Right lobe of liver (tissue), 6 donors: ENCODE measurements around the gene ILF3. TPM values are rescaled to one million over a fixed set of nuclear protein-coding genes. Genes with fewer than 3 reads are reported as not detected.

Experiments used
- ATAC-seq, 4 donors: fragments of 200-7000 bp; cut with Tn5 transposase; one replicate each; pipeline ENCODE4 v1.9.1; 2020; ENCODE audit warnings: mild to moderate bottlenecking in 4 of 4, moderate library complexity in 4 of 4
- DNase-seq, 3 donors: peaks; one replicate each; pipeline ENCODE4 v3.0.0-alpha.2; 2020
- H3K27ac ChIP-seq, 3 donors: fragments of 200-600 bp; one replicate each; pipeline ENCODE4 v1.8.0; 2022
- H3K27me3 ChIP-seq, 2 donors: fragments of 200-600 bp; one replicate each; pipeline ENCODE4 v1.8.0; 2022
- H3K36me3 ChIP-seq, 4 donors: fragments of 200-600 bp; sonication (generic) in 1 of 4; one replicate each; pipeline versions ENCODE4 v1.5.1 to v1.8.0; 2017 to 2022; ENCODE audit warnings: control low read depth in 1 of 4
- H3K4me1 ChIP-seq, 4 donors: fragments of 200-600 bp; sonication (generic) in 1 of 4; one replicate each; pipeline versions ENCODE4 v1.5.1 to v1.8.0; 2017 to 2022; ENCODE audit warnings: control low read depth in 1 of 4
- H3K4me3 ChIP-seq, 3 donors: fragments of 200-600 bp; one replicate each; pipeline ENCODE4 v1.8.0; 2022
- H3K9me3 ChIP-seq, 4 donors: fragments of 200-600 bp; sonication (generic) in 1 of 4; one replicate each; pipeline versions ENCODE4 v1.5.1 to v1.8.0; 2017 to 2022; ENCODE audit warnings: control low read depth in 1 of 4
- POLR2A ChIP-seq: fragments of 450-650 bp; IDR thresholded peaks from one replicate; pipeline ENCODE4 v1.6.1; 2017; ENCODE audit warnings: antibody characterized with exemption, mild to moderate bottlenecking
- WGBS: methylation state at CpG from one replicate; pipeline ENCODE4 v1.1.6; 2018; ENCODE audit warnings: low coverage, low lambda C conversion rate; ENCODE audit not compliant: insufficient coverage; ENCODE audit errors: missing lambda C conversion rate; 5-methylcytosine and 5-hydroxymethylcytosine counted together
- intact Hi-C, 2 donors: fragments of 100-400 bp; cut with DNase I; formaldehyde crosslinking; loops; one replicate each; pipeline versions ENCODE4 v1.11.2 to v1.14.1; 2022
- total RNA-seq, 6 experiments: library from RNA; depleted of rRNA in 2 of 6; stranded (reverse); fragments of >200 nt in 2 of 6; fragmentation: NEBNext Ultra II Directional in 3 of 6; extraction: Animal tissue kit (Norgen Biotek cat#: 25700) in 3 of 6; gene quantifications; one replicate each; pipeline versions ENCODE4 v1.1.0 to v1.2.4, GENCODE V29; 2016 to 2023
- TF ChIP-seq, protein P1 (sequence below), 4 donors: fragments of 200-600 bp in 3 of 4; fragments of 450-650 bp in 1 of 4; IDR thresholded peaks; one replicate each; pipeline versions ENCODE4 v1.5.1 to v1.8.0; 2016 to 2022; ENCODE audit warnings: antibody characterized with exemption in 4 of 4, mild to moderate bottlenecking in 2 of 4
- donor health status: DM: no; HTN: yes; CAD: no.
- donor health status: DM: no; HTN: no; CAD: no.
- donor health status: DM: no; HTN: no; CAD: no.
- donor health status: DM: no; HTN: yes; CAD: no.
- donor health status: DM: no; HTN: yes; CAD: no.

ILF3 gene
- total RNA-seq, 6 experiments from 2014 or later: 40.0 to 82.3 (median 54.8) TPM

DNA sequence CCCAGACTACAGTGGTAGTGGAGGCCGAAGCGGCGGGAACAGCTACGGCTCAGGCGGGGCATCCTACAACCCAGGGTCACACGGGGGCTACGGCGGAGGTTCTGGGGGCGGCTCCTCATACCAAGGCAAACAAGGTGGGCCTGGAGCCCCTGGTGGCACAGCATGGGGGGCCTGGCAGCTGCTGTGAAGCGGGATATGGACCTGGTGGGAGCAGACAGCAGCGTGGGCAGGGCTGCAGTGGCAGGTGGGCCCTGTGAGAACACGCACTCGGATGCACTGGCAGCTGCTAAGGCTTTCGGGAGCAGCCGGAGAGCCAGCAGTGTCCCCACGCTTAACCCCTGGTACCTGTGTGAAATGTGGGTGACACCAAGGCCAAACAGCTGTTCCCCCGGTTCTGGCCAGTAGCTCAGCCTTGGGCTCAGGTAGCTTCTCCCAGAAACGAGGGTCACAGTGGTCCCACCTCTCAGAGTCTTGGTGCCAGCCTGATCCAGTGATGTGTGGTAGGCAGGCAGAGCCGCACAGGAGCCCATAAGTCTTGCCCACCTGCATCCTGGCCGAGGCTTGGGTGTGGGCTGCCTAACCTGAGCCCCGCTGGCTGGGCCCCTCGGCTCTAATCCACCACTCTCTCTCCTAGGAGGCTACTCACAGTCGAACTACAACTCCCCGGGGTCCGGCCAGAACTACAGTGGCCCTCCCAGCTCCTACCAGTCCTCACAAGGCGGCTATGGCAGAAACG lies 34.6 kb downstream of the ILF3 start:
- WGBS: 100% methylated on average over 2 of the region's 27 CpGs
- Histone ChIP-seq H3K9me3 (no peaks in the 10 kb centered on the region), H3K27ac (no peak overlapping the region), H3K4me3 (no peak overlapping the region), H3K4me1 (no peaks in the 10 kb centered on the region), H3K36me3 (peaks cover 0 to 54% (median 12%) of the 10 kb centered on the region in 4 donors), H3K27me3 (no peaks in the 10 kb centered on the region)
- ATAC-seq (no peak), DNase-seq (no peak)
- intact Hi-C loops: no loop called here
- TF ChIP-seq, protein P1, sequence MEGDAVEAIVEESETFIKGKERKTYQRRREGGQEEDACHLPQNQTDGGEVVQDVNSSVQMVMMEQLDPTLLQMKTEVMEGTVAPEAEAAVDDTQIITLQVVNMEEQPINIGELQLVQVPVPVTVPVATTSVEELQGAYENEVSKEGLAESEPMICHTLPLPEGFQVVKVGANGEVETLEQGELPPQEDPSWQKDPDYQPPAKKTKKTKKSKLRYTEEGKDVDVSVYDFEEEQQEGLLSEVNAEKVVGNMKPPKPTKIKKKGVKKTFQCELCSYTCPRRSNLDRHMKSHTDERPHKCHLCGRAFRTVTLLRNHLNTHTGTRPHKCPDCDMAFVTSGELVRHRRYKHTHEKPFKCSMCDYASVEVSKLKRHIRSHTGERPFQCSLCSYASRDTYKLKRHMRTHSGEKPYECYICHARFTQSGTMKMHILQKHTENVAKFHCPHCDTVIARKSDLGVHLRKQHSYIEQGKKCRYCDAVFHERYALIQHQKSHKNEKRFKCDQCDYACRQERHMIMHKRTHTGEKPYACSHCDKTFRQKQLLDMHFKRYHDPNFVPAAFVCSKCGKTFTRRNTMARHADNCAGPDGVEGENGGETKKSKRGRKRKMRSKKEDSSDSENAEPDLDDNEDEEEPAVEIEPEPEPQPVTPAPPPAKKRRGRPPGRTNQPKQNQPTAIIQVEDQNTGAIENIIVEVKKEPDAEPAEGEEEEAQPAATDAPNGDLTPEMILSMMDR (IDR thresholded peaks at IDR 0.05): no peak
- TF ChIP-seq POLR2A: no peak

DNA sequence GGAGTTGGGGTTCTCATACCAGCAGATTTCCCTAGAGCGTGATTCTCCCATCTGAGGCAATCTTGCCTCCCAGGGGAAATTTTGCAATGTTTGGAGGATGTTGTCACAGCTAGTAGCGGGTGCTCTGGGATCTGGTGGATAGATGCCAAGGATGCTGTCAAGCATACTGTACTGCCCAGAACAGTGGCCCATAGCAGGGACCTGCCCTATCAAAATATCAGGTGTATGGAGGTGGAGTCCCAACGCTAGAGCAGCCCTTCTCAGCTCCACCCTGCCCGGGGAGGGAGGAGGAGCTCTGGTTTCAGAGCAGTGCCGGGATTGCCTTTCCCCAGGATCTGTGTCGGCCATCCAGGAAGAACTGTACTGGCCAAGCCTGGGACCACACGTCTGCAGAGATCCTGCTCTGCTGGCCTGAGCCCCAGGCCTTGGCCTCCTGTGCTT lies 36.2 kb downstream of the ILF3 start:
- DNase-seq (no peak), ATAC-seq (peak in 3 of 4 donors; percentile 7 to 51 (median 14))
- H3K27ac ChIP-seq: no peak overlapping the region
- no peak overlapping the region for H3K4me3 ChIP-seq
- no peaks in the 10 kb centered on the region for H3K27me3 ChIP-seq
- no peak for TF ChIP-seq POLR2A
- TF ChIP-seq, protein P1 (IDR thresholded peaks at IDR 0.05): no peak
- peaks cover 0 to 3% (median 1%) of the 10 kb centered on the region in 4 donors for H3K4me1 ChIP-seq
- intact Hi-C loops: no loop called here
- H3K9me3 ChIP-seq: no peaks in the 10 kb centered on the region
- 36% methylated on average over 4 of the region's 7 CpGs for WGBS
- peaks cover 0 to 37% (median 4%) of the 10 kb centered on the region in 4 donors for H3K36me3 ChIP-seq

DNA sequence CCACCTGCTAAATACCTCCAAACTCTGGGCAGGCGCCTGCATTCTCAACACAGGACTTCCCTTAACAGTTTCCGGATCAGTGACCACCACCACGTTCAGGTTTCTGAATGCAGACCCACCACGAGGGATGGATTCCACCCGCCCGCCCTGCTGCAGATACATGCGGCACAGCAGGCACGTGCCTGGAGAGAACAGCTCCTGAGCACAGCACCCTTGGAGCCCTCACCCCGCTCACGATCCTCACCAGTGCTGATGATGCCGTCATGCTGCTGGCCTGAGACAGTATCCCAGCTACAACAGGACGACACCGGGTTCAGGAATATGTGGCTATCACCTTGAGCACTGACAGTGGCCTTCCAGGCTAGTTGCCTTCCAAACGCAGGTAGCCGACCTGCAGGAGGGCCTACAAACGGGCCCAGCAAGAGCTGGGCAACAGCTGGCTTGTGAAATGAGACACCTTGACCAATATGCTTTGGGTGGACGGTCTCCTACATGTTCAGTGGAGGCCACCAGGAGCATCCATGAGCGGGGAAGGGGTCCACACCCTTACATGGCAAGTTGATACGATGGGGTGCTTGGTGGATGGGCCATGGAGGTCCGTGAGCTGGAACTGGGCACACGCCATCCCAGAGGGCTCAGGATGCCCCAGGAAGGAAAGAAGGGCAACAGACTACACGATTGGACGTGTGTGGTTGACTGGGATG lies 37.2 kb downstream of the ILF3 start:
- no peaks in the 10 kb centered on the region for H3K27me3 ChIP-seq
- H3K9me3 ChIP-seq: no peaks in the 10 kb centered on the region
- peaks cover 0 to 6% (median 3%) of the 10 kb centered on the region in 4 donors for H3K4me1 ChIP-seq
- DNase-seq (no peak), ATAC-seq (no peak)
- H3K27ac ChIP-seq: no peak overlapping the region
- WGBS: 88% methylated on average over 5 of the region's 23 CpGs
- no peak overlapping the region for H3K4me3 ChIP-seq
- no peak for TF ChIP-seq POLR2A
- TF ChIP-seq, protein P1 (IDR thresholded peaks at IDR 0.05): no peak
- H3K36me3 ChIP-seq: peaks cover 0 to 37% (median 4%) of the 10 kb centered on the region in 4 donors
- intact Hi-C loops: no loop called here

DNA sequence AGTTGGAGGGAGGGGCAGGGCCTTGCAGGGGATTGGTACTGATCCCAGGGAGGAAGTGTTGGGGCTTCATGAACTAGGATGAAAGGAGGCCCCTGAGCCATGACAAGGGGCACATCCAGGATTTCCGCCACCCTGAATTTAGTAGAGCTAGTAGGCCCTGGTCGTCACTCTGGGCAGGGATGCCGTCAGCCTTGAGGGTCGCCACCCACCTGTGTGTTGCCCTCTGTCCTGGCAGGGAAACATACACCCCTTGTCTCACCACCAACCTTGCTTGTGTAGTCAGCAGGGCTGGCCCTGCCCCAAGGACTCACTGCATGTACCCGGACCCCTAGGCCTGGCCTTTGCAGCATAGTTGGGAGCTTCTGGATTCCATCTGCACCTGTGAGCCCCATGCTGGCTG lies 37.7 kb downstream of the ILF3 start:
- Histone ChIP-seq H3K27ac (no peak overlapping the region), H3K4me3 (no peak overlapping the region), H3K36me3 (peaks cover 0 to 37% (median 4%) of the 10 kb centered on the region in 4 donors), H3K4me1 (peaks cover 0 to 6% (median 3%) of the 10 kb centered on the region in 4 donors), H3K9me3 (no peaks in the 10 kb centered on the region), H3K27me3 (no peaks in the 10 kb centered on the region)
- no peak for TF ChIP-seq POLR2A
- TF ChIP-seq, protein P1 (IDR thresholded peaks at IDR 0.05): no peak
- DNase-seq (no peak), ATAC-seq (no peak)
- intact Hi-C loops: no loop called here
- no CpG with 5 or more reads among the region's 5 CpGs for WGBS
